Measurements from ENCODE around the gene GLIPR2. TPM values are rescaled to one million over a fixed set of nuclear protein-coding genes. Genes with fewer than 3 reads are reported as not detected.

The GLIPR2 gene
- polyA plus RNA-seq, 1 donor (not counting 4 experiments of a cell fraction or from before 2014, with no cell fraction given), result 3.7 TPM

DNA sequence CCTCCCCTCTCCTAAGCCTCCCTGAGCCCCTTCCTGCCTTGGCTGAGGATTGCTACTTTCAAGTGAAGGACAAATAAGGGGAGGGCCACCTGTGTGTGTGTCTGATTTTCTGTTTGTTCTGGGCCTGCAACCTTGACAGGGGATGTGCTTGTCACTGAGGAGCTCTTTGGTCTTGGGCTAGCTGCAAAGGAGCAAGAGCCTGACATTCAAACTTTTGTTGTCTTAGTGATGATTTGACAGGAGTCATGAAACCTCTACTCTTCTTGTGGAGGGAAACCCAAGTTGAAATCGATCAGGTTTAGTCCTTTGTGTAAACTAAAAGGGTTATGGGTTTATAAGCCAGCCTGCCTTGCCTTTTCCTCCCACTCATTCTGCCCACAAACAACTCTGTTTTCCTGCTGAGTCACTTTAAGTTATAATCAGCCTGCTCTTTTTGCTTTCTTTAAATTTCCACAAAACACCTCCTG, 71.0 kb downstream of the GLIPR2 start:
- Histone ChIP-seq H3K4me2 (ENCODE audit: control insufficient read depth, extremely low read depth, insufficient read depth, low read depth, low read length) (no peak overlapping the region), H3K9ac (ENCODE audit: control insufficient read depth, extremely low read depth, insufficient read depth, low read length) (no peak overlapping the region), H3K27me3 (ENCODE audit: control insufficient read depth, extremely low read depth, insufficient read depth, low read length) (no peaks in the 10 kb centered on the region), H3K9me3 (ENCODE audit: control insufficient read depth, low read depth, low read length) (no peaks in the 10 kb centered on the region), H2AFZ (ENCODE audit: control insufficient read depth, low read length) (no peak overlapping the region), H3K4me3 (ENCODE audit: control insufficient read depth in 2 of 3, extremely low read depth in 1 of 3, insufficient read depth in 2 of 3, low read depth in 1 of 3, low read length in 3 of 3) (no peak overlapping the region), H3K36me3 (ENCODE audit: control insufficient read depth in 2 of 2, extremely low read depth in 1 of 2, insufficient read depth in 2 of 2, low read length in 2 of 2) (peaks cover 56 to 74% of the 10 kb centered on the region in 2 experiments), H3K9me1 (ENCODE audit: control insufficient read depth, extremely low read depth, insufficient read depth, low read length) (no peaks in the 10 kb centered on the region), H4K20me1 (ENCODE audit: control insufficient read depth, extremely low read depth, insufficient read depth, low read length) (peaks cover 17% of the 10 kb centered on the region), H3K27ac (ENCODE audit: control insufficient read depth, insufficient read depth, low read length) (no peak overlapping the region), H3K4me1 (ENCODE audit: control insufficient read depth, extremely low read depth, insufficient read depth, low read length) (no peaks in the 10 kb centered on the region), H3K79me2 (ENCODE audit: control insufficient read depth, insufficient read depth, low read length) (peaks cover 80% of the 10 kb centered on the region)
- TF ChIP-seq, protein P1, sequence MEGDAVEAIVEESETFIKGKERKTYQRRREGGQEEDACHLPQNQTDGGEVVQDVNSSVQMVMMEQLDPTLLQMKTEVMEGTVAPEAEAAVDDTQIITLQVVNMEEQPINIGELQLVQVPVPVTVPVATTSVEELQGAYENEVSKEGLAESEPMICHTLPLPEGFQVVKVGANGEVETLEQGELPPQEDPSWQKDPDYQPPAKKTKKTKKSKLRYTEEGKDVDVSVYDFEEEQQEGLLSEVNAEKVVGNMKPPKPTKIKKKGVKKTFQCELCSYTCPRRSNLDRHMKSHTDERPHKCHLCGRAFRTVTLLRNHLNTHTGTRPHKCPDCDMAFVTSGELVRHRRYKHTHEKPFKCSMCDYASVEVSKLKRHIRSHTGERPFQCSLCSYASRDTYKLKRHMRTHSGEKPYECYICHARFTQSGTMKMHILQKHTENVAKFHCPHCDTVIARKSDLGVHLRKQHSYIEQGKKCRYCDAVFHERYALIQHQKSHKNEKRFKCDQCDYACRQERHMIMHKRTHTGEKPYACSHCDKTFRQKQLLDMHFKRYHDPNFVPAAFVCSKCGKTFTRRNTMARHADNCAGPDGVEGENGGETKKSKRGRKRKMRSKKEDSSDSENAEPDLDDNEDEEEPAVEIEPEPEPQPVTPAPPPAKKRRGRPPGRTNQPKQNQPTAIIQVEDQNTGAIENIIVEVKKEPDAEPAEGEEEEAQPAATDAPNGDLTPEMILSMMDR (optimal IDR thresholded peaks at IDR 0.05 in 1 of 3, IDR thresholded peaks at IDR 0.05 in 1 of 3, conservative IDR thresholded peaks at IDR 0.05 in 1 of 3; ENCODE audit: extremely low read depth in 1 of 3, insufficient read depth in 2 of 3, low read length in 3 of 3), result no peak
- TF ChIP-seq EZH2 (IDR thresholded peaks at IDR 0.05; ENCODE audit: low read length), result no peak
- dilution Hi-C loops (cut with MboI; ENCODE audit: extremely low pct_ligation_motif_present, low sequenced_read_pairs), result no loop called here
- FAIRE-seq (no peak), DNase-seq (ENCODE audit: low read depth, low spot score) (no peak)

DNA sequence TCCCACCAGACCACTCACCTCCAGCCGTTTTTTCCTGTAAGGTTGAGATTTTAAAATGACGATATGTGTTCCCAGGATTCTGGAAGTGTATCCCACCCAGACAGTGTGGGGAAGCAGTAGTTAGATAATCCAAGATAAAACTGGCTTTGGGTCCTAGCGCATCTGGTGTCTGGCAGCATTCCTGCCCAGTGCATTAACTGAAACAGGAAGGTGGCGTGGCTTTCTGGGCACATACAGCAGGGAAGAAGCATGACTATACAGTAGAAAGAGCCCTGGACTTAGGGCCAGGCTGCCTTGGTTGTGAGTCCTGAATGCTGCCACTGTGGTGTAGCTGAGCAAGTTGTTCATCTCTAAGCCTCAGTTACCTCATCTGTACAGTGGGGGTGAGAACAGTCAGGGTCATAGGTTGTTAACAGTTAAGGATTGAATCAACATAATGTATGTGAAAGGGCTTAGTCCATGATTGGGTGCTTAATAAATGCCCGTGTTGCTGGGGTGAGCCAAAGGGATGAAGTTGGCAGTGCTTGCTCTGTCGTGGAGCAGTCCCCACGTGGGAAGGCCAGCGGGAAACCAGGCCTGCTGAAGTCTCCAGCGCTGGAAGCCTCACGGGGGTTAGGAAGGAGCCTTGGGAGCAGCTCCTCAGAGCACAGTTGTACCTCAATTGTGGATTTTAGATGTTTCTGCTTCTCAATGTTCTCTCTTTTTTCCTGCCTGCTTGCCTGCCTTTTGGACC, 72.2 kb downstream of the GLIPR2 start:
- dilution Hi-C loops (cut with MboI; ENCODE audit: extremely low pct_ligation_motif_present, low sequenced_read_pairs), result no loop called here
- H3K9ac ChIP-seq (ENCODE audit: control insufficient read depth, extremely low read depth, insufficient read depth, low read length), result no peak overlapping the region
- no peaks in the 10 kb centered on the region for H3K4me1 ChIP-seq (ENCODE audit: control insufficient read depth, extremely low read depth, insufficient read depth, low read length)
- no peaks in the 10 kb centered on the region for H3K27me3 ChIP-seq (ENCODE audit: control insufficient read depth, extremely low read depth, insufficient read depth, low read length)
- no peak overlapping the region for H3K27ac ChIP-seq (ENCODE audit: control insufficient read depth, insufficient read depth, low read length)
- peaks cover 55 to 65% of the 10 kb centered on the region in 2 experiments for H3K36me3 ChIP-seq (ENCODE audit: control insufficient read depth in 2 of 2, extremely low read depth in 1 of 2, insufficient read depth in 2 of 2, low read length in 2 of 2)
- FAIRE-seq (no peak), DNase-seq (ENCODE audit: low read depth, low spot score) (no peak)
- H2AFZ ChIP-seq (ENCODE audit: control insufficient read depth, low read length), result no peak overlapping the region
- H4K20me1 ChIP-seq (ENCODE audit: control insufficient read depth, extremely low read depth, insufficient read depth, low read length), result peaks cover 17% of the 10 kb centered on the region
- no peaks in the 10 kb centered on the region for H3K9me1 ChIP-seq (ENCODE audit: control insufficient read depth, extremely low read depth, insufficient read depth, low read length)
- H3K4me2 ChIP-seq (ENCODE audit: control insufficient read depth, extremely low read depth, insufficient read depth, low read depth, low read length), result no peak overlapping the region
- no peaks in the 10 kb centered on the region for H3K9me3 ChIP-seq (ENCODE audit: control insufficient read depth, low read depth, low read length)
- H3K4me3 ChIP-seq (ENCODE audit: control insufficient read depth in 2 of 3, extremely low read depth in 1 of 3, insufficient read depth in 2 of 3, low read depth in 1 of 3, low read length in 3 of 3), result no peak overlapping the region
- H3K79me2 ChIP-seq (ENCODE audit: control insufficient read depth, insufficient read depth, low read length), result peaks cover 75% of the 10 kb centered on the region
- TF ChIP-seq EZH2 (IDR thresholded peaks at IDR 0.05; ENCODE audit: low read length), result no peak
- TF ChIP-seq, protein P1 (optimal IDR thresholded peaks at IDR 0.05 in 1 of 3, IDR thresholded peaks at IDR 0.05 in 1 of 3, conservative IDR thresholded peaks at IDR 0.05 in 1 of 3; ENCODE audit: extremely low read depth in 1 of 3, insufficient read depth in 2 of 3, low read length in 3 of 3), result no peak

Data from keratinocyte (primary cell).